ENCODE measurements around the gene KCNQ5. TPM values are rescaled to one million over a fixed set of nuclear protein-coding genes. Genes with fewer than 3 reads are reported as not detected.

The KCNQ5 gene
- total RNA-seq, 2 experiments from 2014 or later, result 2.1 to 2.5 TPM

GRCh38 chr6:73041051-73041450 lies 419.2 kb downstream of the KCNQ5 start:
- Mint-ChIP-seq H3K4me1 (ENCODE audit: low read depth) (no peaks in the 10 kb centered on the region), H3K36me3 (ENCODE audit: low read depth) (no peaks in the 10 kb centered on the region), H3K4me3 (no peak overlapping the region), H3K27me3 (no peaks in the 10 kb centered on the region), H3K27ac (no peak overlapping the region), H3K9me3 (peaks cover 7% of the 10 kb centered on the region)
- no peaks in the 10 kb centered on the region for H3K27me3 ChIP-seq (ENCODE audit: control insufficient read depth in 1 of 2, insufficient read depth in 2 of 2, low read length in 2 of 2)
- no peaks in the 10 kb centered on the region for H3K4me1 ChIP-seq (ENCODE audit: insufficient read depth, low read length)
- TF ChIP-seq CTCF (IDR thresholded peaks at IDR 0.05), result no peak
- H3K4me3 ChIP-seq (ENCODE audit: low read length), result no peak overlapping the region
- ChIA-PET CTCF (no interaction called here), POLR2A (no interaction called here)
- no peak overlapping the region for H3K27ac ChIP-seq (ENCODE audit: low read depth in 1 of 2, low read length in 2 of 2)
- H3K9me3 ChIP-seq (ENCODE audit: control insufficient read depth in 1 of 2, insufficient read depth in 1 of 2, low read length in 2 of 2), result peaks cover 0 to 12% of the 10 kb centered on the region in 2 experiments
- intact Hi-C loops (cut with DNase I, micrococcal nuclease), result no loop called here
- no peaks in the 10 kb centered on the region for H3K36me3 ChIP-seq (ENCODE audit: insufficient read depth, low read length)
- DNase-seq, result no peak
- no peak for ATAC-seq (ENCODE audit: poor library complexity)

GRCh38 chr6:73042892-73043291 lies 421.0 kb downstream of the KCNQ5 start:
- Mint-ChIP-seq H3K27ac (no peak overlapping the region), H3K4me3 (no peak overlapping the region), H3K4me1 (ENCODE audit: low read depth) (no peaks in the 10 kb centered on the region), H3K27me3 (no peaks in the 10 kb centered on the region), H3K9me3 (peaks cover 7% of the 10 kb centered on the region), H3K36me3 (ENCODE audit: low read depth) (no peaks in the 10 kb centered on the region)
- intact Hi-C loops (cut with DNase I, micrococcal nuclease), result no loop called here
- ChIA-PET CTCF (no interaction called here), POLR2A (no interaction called here)
- H3K27me3 ChIP-seq (ENCODE audit: control insufficient read depth in 1 of 2, insufficient read depth in 2 of 2, low read length in 2 of 2), result no peaks in the 10 kb centered on the region
- TF ChIP-seq CTCF (IDR thresholded peaks at IDR 0.05), result no peak
- H3K4me1 ChIP-seq (ENCODE audit: insufficient read depth, low read length), result no peaks in the 10 kb centered on the region
- DNase-seq (no peak), ATAC-seq (ENCODE audit: poor library complexity) (no peak)
- H3K36me3 ChIP-seq (ENCODE audit: insufficient read depth, low read length), result no peaks in the 10 kb centered on the region
- no peak overlapping the region for H3K4me3 ChIP-seq (ENCODE audit: low read length)
- H3K27ac ChIP-seq (ENCODE audit: low read depth in 1 of 2, low read length in 2 of 2), result no peak overlapping the region
- peaks cover 0 to 12% of the 10 kb centered on the region in 2 experiments for H3K9me3 ChIP-seq (ENCODE audit: control insufficient read depth in 1 of 2, insufficient read depth in 1 of 2, low read length in 2 of 2)

GRCh38 chr6:73043446-73043845 lies 421.6 kb downstream of the KCNQ5 start:
- ATAC-seq (ENCODE audit: poor library complexity) (no peak), DNase-seq (no peak)
- Mint-ChIP-seq H3K36me3 (ENCODE audit: low read depth) (no peaks in the 10 kb centered on the region), H3K27ac (no peak overlapping the region), H3K27me3 (peaks cover 4% of the 10 kb centered on the region), H3K9me3 (peaks cover 7% of the 10 kb centered on the region), H3K4me1 (ENCODE audit: low read depth) (no peaks in the 10 kb centered on the region), H3K4me3 (no peak overlapping the region)
- POLR2A ChIA-PET, result no interaction called here
- peaks cover 0 to 12% of the 10 kb centered on the region in 2 experiments for H3K9me3 ChIP-seq (ENCODE audit: control insufficient read depth in 1 of 2, insufficient read depth in 1 of 2, low read length in 2 of 2)
- H3K27me3 ChIP-seq (ENCODE audit: control insufficient read depth in 1 of 2, insufficient read depth in 2 of 2, low read length in 2 of 2), result no peaks in the 10 kb centered on the region
- no peak overlapping the region for H3K4me3 ChIP-seq (ENCODE audit: low read length)
- no peaks in the 10 kb centered on the region for H3K4me1 ChIP-seq (ENCODE audit: insufficient read depth, low read length)
- intact Hi-C loops (cut with DNase I, micrococcal nuclease), result no loop called here
- CTCF ChIA-PET, result no interaction called here
- no peaks in the 10 kb centered on the region for H3K36me3 ChIP-seq (ENCODE audit: insufficient read depth, low read length)
- no peak for TF ChIP-seq CTCF (IDR thresholded peaks at IDR 0.05)
- no peak overlapping the region for H3K27ac ChIP-seq (ENCODE audit: low read depth in 1 of 2, low read length in 2 of 2)

All from CD4-positive, alpha-beta T cell (primary cell).